ENCODE data around the gene HINT1. TPM values are rescaled to one million over a fixed set of nuclear protein-coding genes. Genes with fewer than 3 reads are reported as not detected.

The HINT1 gene
- polyA plus RNA-seq, 1 donor from 2014 or later: 706 TPM

DNA sequence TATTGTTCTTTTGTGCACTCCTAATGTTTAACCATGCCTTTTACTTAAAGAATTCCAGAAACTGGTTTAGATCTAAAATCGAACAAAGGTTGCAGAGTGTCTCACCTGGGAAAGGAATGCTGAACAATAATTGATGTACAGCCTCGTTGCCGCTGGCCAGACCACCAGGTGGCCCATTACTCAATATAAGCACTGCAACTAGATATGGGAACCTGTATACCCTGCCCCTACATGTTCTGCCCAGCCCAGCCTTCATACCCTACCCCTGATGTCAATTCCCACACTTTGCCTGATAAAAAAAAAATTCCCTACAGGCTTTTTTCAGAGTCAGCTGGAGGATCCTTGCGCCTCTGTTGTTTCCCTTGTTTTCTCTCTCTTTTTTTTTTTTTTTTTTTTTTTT is 13.8 kb downstream of the HINT1 start:
- Histone ChIP-seq H3K36me3 (ENCODE audit: insufficient read depth, low read length) (no peaks in the 10 kb centered on the region), H3F3A (ENCODE audit: insufficient read depth, low read length, poor library complexity, severe bottlenecking) (no peaks in the 10 kb centered on the region), H3K27me3 (ENCODE audit: insufficient read depth, low read depth, low read length) (no peaks in the 10 kb centered on the region), H3K9ac (ENCODE audit: low read length) (no peak overlapping the region), H3K27ac (ENCODE audit: low read length) (no peak overlapping the region), H3K4me3 (ENCODE audit: low read length) (no peak overlapping the region), H3K79me2 (replicated peaks; ENCODE audit: insufficient read depth, low read length) (no peaks in the 10 kb centered on the region), H2AFZ (ENCODE audit: low read depth, low read length) (no peak overlapping the region), H3K9me3 (ENCODE audit: low read length) (no peaks in the 10 kb centered on the region), H4K20me1 (ENCODE audit: insufficient read depth) (no peaks in the 10 kb centered on the region), H3K9me2 (ENCODE audit: insufficient read depth, low read length) (no peaks in the 10 kb centered on the region), H3K4me2 (ENCODE audit: low read length) (no peak overlapping the region)
- TF ChIP-seq EP300 (conservative IDR thresholded peaks at IDR 0.05; ENCODE audit: poor library complexity, severe bottlenecking) (no peak), MXI1 (conservative IDR thresholded peaks at IDR 0.05; ENCODE audit: poor library complexity, severe bottlenecking) (no peak), TAF1 (IDR thresholded peaks at IDR 0.05; ENCODE audit: low read depth) (no peak), POLR2AphosphoS5 (IDR thresholded peaks at IDR 0.05) (no peak), SMC3 (conservative IDR thresholded peaks at IDR 0.05; ENCODE audit: poor library complexity) (no peak), EZH2 (IDR thresholded peaks at IDR 0.05; ENCODE audit: borderline replicate concordance, insufficient read depth, low read length, poor library complexity, severe bottlenecking) (no peak), RAD21 (conservative IDR thresholded peaks at IDR 0.05) (no peak)
- TF ChIP-seq, protein P1, sequence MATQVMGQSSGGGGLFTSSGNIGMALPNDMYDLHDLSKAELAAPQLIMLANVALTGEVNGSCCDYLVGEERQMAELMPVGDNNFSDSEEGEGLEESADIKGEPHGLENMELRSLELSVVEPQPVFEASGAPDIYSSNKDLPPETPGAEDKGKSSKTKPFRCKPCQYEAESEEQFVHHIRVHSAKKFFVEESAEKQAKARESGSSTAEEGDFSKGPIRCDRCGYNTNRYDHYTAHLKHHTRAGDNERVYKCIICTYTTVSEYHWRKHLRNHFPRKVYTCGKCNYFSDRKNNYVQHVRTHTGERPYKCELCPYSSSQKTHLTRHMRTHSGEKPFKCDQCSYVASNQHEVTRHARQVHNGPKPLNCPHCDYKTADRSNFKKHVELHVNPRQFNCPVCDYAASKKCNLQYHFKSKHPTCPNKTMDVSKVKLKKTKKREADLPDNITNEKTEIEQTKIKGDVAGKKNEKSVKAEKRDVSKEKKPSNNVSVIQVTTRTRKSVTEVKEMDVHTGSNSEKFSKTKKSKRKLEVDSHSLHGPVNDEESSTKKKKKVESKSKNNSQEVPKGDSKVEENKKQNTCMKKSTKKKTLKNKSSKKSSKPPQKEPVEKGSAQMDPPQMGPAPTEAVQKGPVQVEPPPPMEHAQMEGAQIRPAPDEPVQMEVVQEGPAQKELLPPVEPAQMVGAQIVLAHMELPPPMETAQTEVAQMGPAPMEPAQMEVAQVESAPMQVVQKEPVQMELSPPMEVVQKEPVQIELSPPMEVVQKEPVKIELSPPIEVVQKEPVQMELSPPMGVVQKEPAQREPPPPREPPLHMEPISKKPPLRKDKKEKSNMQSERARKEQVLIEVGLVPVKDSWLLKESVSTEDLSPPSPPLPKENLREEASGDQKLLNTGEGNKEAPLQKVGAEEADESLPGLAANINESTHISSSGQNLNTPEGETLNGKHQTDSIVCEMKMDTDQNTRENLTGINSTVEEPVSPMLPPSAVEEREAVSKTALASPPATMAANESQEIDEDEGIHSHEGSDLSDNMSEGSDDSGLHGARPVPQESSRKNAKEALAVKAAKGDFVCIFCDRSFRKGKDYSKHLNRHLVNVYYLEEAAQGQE (IDR thresholded peaks at IDR 0.05; ENCODE audit: borderline replicate concordance): no peak
- TF ChIP-seq, protein P2, sequence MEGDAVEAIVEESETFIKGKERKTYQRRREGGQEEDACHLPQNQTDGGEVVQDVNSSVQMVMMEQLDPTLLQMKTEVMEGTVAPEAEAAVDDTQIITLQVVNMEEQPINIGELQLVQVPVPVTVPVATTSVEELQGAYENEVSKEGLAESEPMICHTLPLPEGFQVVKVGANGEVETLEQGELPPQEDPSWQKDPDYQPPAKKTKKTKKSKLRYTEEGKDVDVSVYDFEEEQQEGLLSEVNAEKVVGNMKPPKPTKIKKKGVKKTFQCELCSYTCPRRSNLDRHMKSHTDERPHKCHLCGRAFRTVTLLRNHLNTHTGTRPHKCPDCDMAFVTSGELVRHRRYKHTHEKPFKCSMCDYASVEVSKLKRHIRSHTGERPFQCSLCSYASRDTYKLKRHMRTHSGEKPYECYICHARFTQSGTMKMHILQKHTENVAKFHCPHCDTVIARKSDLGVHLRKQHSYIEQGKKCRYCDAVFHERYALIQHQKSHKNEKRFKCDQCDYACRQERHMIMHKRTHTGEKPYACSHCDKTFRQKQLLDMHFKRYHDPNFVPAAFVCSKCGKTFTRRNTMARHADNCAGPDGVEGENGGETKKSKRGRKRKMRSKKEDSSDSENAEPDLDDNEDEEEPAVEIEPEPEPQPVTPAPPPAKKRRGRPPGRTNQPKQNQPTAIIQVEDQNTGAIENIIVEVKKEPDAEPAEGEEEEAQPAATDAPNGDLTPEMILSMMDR (IDR thresholded peaks at IDR 0.05; ENCODE audit: poor library complexity, severe bottlenecking): no peak

DNA sequence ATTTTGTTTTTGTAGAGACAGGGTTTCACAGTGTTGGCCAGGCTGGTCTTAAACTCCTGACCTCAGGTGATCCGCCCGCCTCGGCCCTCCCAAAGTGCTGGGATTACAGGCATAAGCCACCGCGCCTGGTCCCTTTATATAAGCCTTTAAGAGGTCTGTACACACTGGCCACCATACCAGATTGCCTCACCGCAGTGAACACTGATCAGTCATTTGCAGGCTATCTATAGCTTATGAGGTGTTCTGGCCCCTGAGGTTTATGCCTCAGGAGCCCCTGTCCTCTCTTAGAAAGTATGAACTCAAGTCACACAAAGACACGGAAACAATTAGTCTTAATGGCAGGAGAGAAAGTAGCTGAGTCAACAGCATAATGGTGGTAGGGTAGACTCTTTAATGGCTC is 14.6 kb downstream of the HINT1 start:
- Histone ChIP-seq H4K20me1 (ENCODE audit: insufficient read depth) (no peaks in the 10 kb centered on the region), H3K4me3 (ENCODE audit: low read length) (no peak overlapping the region), H3K27ac (ENCODE audit: low read length) (no peak overlapping the region), H3K27me3 (ENCODE audit: insufficient read depth, low read depth, low read length) (no peaks in the 10 kb centered on the region), H3F3A (ENCODE audit: insufficient read depth, low read length, poor library complexity, severe bottlenecking) (no peaks in the 10 kb centered on the region), H3K79me2 (replicated peaks; ENCODE audit: insufficient read depth, low read length) (no peaks in the 10 kb centered on the region), H3K36me3 (ENCODE audit: insufficient read depth, low read length) (no peaks in the 10 kb centered on the region), H3K9ac (ENCODE audit: low read length) (no peak overlapping the region), H3K4me2 (ENCODE audit: low read length) (no peak overlapping the region), H2AFZ (ENCODE audit: low read depth, low read length) (no peak overlapping the region), H3K9me3 (ENCODE audit: low read length) (no peaks in the 10 kb centered on the region), H3K9me2 (ENCODE audit: insufficient read depth, low read length) (no peaks in the 10 kb centered on the region)
- TF ChIP-seq, protein P1 (IDR thresholded peaks at IDR 0.05; ENCODE audit: borderline replicate concordance): no peak
